Esophagus muscularis mucosa (tissue), 4 donors: ENCODE data around the gene TTLL4. TPM values are rescaled to one million over a fixed set of nuclear protein-coding genes. Genes with fewer than 3 reads are reported as not detected.

Experiments
- DNase-seq: peaks from one replicate; pipeline ENCODE4 v3.0.0-alpha.2; 2017; ENCODE audit errors: extremely low spot score
- H3K27ac ChIP-seq, 4 donors: fragments of 200-600 bp; sonication (generic); replicated peaks in 1 of 4; 1 replicate in 3 of 4; 2 replicates in 1 of 4; pipeline ENCODE4 v1.5.1; 2016 to 2019; ENCODE audit warnings: mild to moderate bottlenecking in 1 of 4
- H3K27me3 ChIP-seq, 4 donors: fragments of 200-600 bp; sonication (generic); one replicate each; pipeline versions ENCODE4 v1.5.1 to v1.6.0; 2016 to 2019
- H3K36me3 ChIP-seq, 4 donors: fragments of 200-600 bp; sonication (generic); one replicate each; pipeline ENCODE4 v1.5.1; 2016 to 2019
- H3K4me1 ChIP-seq, 4 donors: fragments of 200-600 bp; sonication (generic); one replicate each; pipeline ENCODE4 v1.5.1; 2016 to 2019
- H3K4me3 ChIP-seq, 4 donors: fragments of 200-600 bp; sonication (generic); 1 replicate in 2 of 4; 2 replicates in 2 of 4; pipeline ENCODE4 v1.5.1; 2016 to 2019; ENCODE audit warnings: mild to moderate bottlenecking in 4 of 4, moderate library complexity in 1 of 4
- H3K9me3 ChIP-seq, 4 donors: fragments of 200-600 bp; sonication (generic); 1 replicate in 3 of 4; 2 replicates in 1 of 4; pipeline ENCODE4 v1.5.1; 2016 to 2019
- EP300 ChIP-seq: sonication (generic); formaldehyde crosslinking; IDR thresholded peaks from one replicate; pipeline ENCODE4 v1.6.1; 2017; ENCODE audit warnings: antibody characterized with exemption
- POLR2A ChIP-seq: fragments of 450-650 bp; IDR thresholded peaks from one replicate; pipeline ENCODE4 v1.6.1; 2017; ENCODE audit warnings: antibody characterized with exemption, moderate library complexity, mild to moderate bottlenecking, low read depth
- POLR2AphosphoS5 ChIP-seq, 2 donors: sonication (generic); formaldehyde crosslinking; IDR thresholded peaks; one replicate each; pipeline ENCODE4 v1.6.1; 2017; ENCODE audit warnings: antibody characterized with exemption in 2 of 2
- WGBS: methylation state at CpG from one replicate; pipeline ENCODE4 v1.1.5; 2018; 5-methylcytosine and 5-hydroxymethylcytosine counted together
- intact Hi-C: fragments of 100-400 bp; cut with DNase I; formaldehyde crosslinking; loops from one replicate; pipeline ENCODE4 v1.15.1; 2023
- total RNA-seq, 4 donors: library from RNA; depleted of rRNA; stranded (reverse); fragments of >200 nt; gene quantifications; one replicate each; pipeline versions ENCODE4 v1.1.0 to v1.2.1, GENCODE V29; 2016
- TF ChIP-seq, protein P1 (sequence below), 3 experiments: fragments of 200-600 bp in 2 of 3; fragments of 450-650 bp in 1 of 3; sonication (generic) in 2 of 3; IDR thresholded peaks; one replicate each; pipeline ENCODE4 v1.5.1; 2017 to 2019; ENCODE audit warnings: antibody characterized with exemption in 3 of 3, mild to moderate bottlenecking in 2 of 3, moderate library complexity in 1 of 3

TTLL4 gene
- total RNA-seq, 4 donors from 2014 or later, result 5.8 to 11.3 (median 8.3) TPM

DNA sequence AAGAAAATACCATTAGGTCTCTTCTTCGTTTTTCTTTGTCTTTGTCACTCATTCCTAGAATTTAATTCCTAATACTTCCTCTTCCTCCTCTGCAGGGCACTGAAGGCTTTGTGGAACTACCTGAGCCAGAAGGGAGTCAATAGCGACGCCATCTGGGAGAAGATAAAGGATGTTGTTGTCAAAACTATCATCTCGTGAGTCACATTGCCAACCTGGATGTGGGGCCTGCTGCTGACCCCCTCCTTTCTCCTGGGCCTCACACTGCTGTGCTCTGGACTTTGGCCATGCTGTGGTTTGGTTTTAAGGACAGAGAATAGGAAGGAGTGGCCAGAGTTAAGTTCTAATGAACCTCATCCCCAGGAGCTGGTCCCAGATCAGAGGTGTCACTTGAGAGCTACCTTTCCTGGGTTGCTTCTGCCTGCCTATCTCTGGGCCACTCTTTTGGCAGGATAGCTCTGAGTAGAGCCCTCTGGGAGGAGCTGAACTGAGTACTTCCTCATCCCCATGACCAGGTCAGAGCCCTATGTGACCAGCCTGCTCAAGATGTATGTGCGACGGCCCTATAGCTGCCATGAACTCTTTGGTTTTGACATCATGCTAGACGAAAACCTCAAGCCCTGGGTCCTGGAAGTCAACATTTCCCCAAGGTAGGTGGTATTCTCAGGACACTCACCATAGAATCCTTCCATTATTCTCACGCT is 38.3 kb downstream of the TTLL4 start:
- no peak overlapping the region for H3K4me3 ChIP-seq
- H3K36me3 ChIP-seq, result peaks cover 49 to 89% (median 83%) of the 10 kb centered on the region in 4 donors
- H3K27me3 ChIP-seq, result no peaks in the 10 kb centered on the region
- no peak for DNase-seq
- intact Hi-C loops, result no loop called here
- no peak overlapping the region for H3K27ac ChIP-seq
- H3K9me3 ChIP-seq, result no peaks in the 10 kb centered on the region
- WGBS, result 90% methylated on average over 8 of the region's 8 CpGs
- peaks cover 0 to 10% (median 5%) of the 10 kb centered on the region in 4 donors for H3K4me1 ChIP-seq
- no peak for TF ChIP-seq POLR2A
- TF ChIP-seq EP300, result no peak
- TF ChIP-seq, protein P1, sequence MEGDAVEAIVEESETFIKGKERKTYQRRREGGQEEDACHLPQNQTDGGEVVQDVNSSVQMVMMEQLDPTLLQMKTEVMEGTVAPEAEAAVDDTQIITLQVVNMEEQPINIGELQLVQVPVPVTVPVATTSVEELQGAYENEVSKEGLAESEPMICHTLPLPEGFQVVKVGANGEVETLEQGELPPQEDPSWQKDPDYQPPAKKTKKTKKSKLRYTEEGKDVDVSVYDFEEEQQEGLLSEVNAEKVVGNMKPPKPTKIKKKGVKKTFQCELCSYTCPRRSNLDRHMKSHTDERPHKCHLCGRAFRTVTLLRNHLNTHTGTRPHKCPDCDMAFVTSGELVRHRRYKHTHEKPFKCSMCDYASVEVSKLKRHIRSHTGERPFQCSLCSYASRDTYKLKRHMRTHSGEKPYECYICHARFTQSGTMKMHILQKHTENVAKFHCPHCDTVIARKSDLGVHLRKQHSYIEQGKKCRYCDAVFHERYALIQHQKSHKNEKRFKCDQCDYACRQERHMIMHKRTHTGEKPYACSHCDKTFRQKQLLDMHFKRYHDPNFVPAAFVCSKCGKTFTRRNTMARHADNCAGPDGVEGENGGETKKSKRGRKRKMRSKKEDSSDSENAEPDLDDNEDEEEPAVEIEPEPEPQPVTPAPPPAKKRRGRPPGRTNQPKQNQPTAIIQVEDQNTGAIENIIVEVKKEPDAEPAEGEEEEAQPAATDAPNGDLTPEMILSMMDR (IDR thresholded peaks at IDR 0.05), result no peak
- no peak for TF ChIP-seq POLR2AphosphoS5 (IDR thresholded peaks at IDR 0.05)

DNA sequence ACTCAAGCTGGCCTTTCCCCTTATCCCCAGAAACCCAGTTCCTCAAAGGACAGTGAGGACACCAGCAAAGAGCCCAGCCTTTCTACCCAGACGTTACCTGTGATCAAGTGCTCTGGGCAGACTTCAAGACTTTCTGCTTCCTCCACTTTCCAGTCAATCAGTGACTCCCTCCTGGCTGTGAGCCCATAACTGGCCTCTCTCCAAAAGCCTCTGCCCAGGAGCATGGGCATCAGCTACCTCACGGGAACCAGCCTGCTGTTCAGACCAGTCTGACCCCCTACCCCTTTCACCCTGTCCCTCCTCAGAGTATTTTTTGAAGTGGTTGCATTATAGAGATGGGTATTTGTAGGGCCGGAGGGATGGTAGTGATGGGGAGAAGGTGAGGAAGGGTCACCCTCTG is 43.6 kb downstream of the TTLL4 start:
- H3K27ac ChIP-seq, result no peak overlapping the region
- H3K27me3 ChIP-seq, result no peaks in the 10 kb centered on the region
- H3K4me3 ChIP-seq, result no peak overlapping the region
- TF ChIP-seq, protein P1 (IDR thresholded peaks at IDR 0.05), result no peak
- no peak for TF ChIP-seq EP300
- no peak for TF ChIP-seq POLR2A
- TF ChIP-seq POLR2AphosphoS5 (IDR thresholded peaks at IDR 0.05), result no peak
- peaks cover 44 to 66% (median 65%) of the 10 kb centered on the region in 4 donors for H3K36me3 ChIP-seq
- no peaks in the 10 kb centered on the region for H3K9me3 ChIP-seq
- no peak for DNase-seq
- peaks cover 0 to 7% (median 0%) of the 10 kb centered on the region in 4 donors for H3K4me1 ChIP-seq
- WGBS, result 100% methylated on average over 2 of the region's 3 CpGs
- intact Hi-C loops, result no loop called here

DNA sequence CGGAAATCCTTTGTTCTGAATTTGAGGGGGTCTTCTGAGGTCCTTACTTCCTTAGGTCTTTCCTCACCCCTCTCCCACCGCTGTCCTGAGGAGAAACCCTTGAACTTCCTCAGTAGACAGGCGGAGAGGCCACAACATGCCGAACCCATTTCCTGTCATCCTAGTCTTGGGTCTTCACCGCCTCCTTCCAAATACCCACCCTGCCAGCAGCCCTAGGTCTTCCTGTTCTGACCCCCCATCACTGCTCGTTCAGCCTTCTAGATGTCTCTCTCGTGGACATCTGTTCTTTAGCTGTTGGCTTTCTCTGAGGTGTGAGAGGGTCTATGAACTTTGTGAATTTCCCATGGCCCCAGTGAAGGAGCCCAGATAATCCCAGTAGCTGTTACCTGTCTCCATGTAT is 44.1 kb downstream of the TTLL4 start:
- Histone ChIP-seq H3K36me3 (peaks cover 38 to 61% (median 59%) of the 10 kb centered on the region in 4 donors), H3K4me3 (no peak overlapping the region), H3K4me1 (peaks cover 0 to 7% (median 0%) of the 10 kb centered on the region in 4 donors), H3K27me3 (no peaks in the 10 kb centered on the region), H3K9me3 (no peaks in the 10 kb centered on the region), H3K27ac (no peak overlapping the region)
- intact Hi-C loops, result no loop called here
- no peak for DNase-seq
- 86% methylated on average over 7 of the region's 7 CpGs for WGBS
- TF ChIP-seq EP300 (no peak), POLR2A (no peak), POLR2AphosphoS5 (IDR thresholded peaks at IDR 0.05) (no peak)
- TF ChIP-seq, protein P1 (IDR thresholded peaks at IDR 0.05), result no peak

DNA sequence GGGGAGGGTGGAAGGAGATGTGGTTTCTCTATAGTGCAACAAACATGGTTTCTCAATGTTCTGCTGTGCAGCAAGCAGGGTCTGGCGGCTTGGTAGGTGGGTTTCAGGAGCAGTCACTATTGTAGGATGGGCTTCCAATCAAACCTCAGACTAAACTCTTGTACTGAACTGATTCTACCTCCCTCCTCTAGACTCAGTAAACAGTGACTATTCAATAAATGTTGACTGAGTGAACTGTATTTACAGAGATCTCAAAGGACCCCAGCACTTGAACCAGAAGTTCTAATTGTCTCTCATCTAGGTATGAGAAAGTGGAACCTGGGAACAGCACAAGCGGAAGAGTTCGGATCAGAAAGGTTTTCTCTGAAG is 44.5 kb downstream of the TTLL4 start:
- WGBS, result 97% methylated on average over 3 of the region's 3 CpGs
- H3K36me3 ChIP-seq, result peaks cover 34 to 57% (median 55%) of the 10 kb centered on the region in 4 donors
- H3K27me3 ChIP-seq, result no peaks in the 10 kb centered on the region
- no peaks in the 10 kb centered on the region for H3K9me3 ChIP-seq
- TF ChIP-seq POLR2AphosphoS5 (IDR thresholded peaks at IDR 0.05) (no peak), EP300 (no peak), POLR2A (no peak)
- TF ChIP-seq, protein P1 (IDR thresholded peaks at IDR 0.05), result no peak
- intact Hi-C loops, result no loop called here
- H3K27ac ChIP-seq, result no peak overlapping the region
- H3K4me3 ChIP-seq, result no peak overlapping the region
- DNase-seq, result no peak
- peaks cover 0 to 7% (median 0%) of the 10 kb centered on the region in 4 donors for H3K4me1 ChIP-seq
